Right hindlimb (tissue), 1 donor: Measurements from ENCODE around the gene NPPB.

Experiments used
- DNase-seq: peaks from one replicate; pipeline ENCODE4 v3.0.0-alpha.2; 2018

The NPPB gene

DNA sequence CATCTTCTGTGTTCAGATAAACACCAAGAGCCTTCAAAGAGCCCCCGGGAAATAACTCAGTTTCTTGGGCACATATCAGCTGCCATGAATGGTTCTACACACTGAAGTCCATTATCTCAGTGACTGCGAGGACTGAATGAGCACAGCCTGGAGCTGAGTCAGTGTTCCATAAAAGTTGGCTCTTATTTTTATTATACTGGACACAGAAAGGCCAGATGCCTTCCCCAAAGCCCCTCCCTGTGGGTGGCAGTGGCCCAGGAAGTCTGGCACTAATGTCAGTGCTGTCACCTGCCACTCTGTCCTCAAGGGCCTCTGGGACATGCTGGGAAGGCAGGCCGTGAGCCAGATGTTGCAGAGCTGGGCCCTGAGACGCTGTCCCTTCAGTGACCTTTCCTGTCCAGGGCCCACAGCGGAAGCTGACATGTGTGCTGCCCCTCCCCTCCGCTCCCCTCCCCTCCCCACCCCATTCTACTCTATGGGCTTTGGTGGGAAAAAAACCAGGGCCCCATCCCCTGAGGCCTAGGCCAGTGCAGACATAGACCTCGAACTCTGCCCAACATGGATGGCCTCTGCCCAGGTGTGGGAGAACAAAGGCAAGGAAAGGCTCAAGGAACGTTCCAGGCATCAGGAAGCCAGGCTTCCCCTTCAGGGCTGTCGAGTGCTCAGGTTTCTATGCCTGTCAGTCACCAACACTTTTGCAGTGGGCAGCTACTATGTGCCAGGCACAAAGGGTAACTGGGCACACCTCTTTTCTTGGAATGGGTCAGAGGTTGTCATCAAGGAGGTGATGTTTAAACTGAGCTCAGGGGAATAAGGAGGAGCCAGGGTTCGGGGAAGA is 22.4 kb upstream of the NPPB start:
- peak; percentile 75 for DNase-seq

DNA sequence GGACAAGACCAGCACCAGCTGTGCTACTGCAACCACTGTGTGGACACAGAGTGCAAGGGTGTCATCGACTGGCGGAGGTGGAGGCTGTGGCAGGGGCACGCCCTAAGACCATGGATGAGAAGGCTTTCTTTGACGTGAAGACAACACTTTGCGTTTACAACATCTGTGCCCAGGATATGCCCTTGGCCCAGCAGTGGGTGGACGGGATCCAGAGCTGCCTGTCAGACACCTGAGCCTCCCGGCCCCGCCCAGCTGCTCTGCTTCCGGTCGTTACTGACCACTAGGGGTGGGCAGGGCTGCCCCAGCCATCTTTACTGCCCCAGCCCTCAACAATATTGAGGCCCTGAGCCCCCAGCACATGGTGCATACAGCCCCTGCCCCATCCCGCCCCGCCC is 21.4 kb upstream of the NPPB start:
- DNase-seq, result no peak

DNA sequence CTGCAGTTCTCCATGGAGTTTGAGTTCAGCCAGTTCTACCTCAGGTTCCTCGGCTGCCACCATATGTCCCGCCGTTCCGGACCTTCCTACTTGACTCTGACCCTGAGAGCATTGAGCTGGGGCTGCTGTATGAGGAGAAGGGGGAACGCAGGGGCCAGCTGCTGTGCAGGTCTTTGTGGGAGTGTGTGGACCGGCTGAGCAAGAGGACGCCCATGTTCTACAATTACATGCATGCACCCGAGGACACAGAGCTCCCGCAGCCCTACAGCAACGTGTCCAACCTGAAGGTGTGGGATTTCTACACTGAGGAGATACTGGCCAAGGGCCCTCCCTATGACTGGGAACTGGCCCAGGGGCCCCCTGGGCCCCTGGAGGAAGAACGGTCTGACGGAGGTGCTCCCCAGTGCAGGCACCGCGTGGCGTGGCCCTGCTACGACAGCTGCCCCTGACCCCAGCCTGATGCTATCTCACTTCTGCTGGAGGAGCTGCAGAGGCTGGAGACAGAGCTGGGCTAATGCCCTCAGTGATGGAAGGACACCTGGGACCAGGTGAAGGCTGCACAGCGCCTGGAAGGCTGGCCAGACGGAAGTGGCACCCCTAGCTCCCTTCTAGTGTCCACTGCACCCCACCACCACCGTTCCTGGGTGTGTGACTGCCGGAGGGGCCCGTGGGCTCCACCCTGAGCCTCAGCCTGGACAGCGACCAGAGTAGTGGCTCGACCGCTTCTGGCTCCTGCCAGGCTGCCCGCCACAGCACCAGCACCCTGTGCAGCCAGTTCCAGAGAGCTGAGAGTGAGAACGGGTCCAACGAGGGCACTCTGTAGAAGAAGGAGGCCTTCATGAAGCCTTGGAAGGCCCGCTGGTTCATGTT is 20.8 kb upstream of the NPPB start:
- DNase-seq, result no peak

DNA sequence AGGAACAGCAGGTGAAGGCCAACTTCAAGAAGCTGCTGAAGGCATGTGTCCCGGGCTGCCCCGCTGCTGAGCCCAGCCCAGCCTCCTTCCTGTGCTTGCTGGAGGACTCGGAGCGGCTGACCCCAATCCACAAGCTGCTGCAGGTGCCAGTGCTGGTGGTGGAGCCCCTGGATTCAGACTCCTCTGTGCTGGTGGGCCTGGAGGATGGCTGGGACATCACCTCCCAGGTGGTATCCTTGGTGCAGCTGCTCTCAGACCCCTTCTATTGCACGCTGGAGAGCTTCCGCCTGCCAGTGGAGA is 20.1 kb upstream of the NPPB start:
- no peak for DNase-seq

DNA sequence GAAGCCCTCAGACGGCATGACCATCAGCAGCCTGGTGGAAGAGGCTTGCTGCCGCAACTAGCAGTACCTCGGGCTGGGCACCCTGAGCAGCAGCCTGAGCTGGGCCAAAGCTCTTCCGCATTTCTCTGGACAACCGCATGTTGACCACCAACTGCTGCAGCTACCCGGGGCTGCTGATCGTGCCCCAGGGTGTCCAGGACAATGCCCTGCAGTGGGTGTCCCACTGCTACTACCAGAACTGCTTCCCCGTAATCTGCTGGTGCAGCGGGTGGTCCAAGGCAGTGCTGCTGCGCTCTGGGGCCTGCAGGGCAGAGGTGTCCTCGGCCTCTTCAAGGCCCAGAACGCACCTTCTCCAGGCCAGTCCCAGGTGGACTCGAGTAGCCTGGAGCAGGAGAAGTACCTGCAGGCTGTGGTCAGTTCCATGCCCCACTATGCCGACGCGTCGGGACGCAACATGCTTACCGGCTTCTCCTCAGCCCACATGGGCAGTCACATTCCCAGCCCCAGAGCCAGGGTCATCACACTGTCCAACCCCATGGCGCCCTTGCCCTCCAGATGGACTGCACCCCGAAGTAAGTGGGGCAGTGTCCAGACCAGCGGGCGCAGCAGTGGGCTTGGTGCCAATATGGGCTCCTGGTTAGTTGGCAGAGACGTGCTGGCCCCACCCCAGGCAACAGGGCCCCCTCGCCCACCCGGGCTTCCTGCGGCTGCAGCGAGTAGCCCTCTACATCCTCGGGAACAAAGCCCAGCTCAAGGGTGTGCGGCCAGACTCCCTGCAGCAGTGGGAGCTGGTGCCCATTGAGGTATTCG is 19.5 kb upstream of the NPPB start:
- no peak for DNase-seq

DNA sequence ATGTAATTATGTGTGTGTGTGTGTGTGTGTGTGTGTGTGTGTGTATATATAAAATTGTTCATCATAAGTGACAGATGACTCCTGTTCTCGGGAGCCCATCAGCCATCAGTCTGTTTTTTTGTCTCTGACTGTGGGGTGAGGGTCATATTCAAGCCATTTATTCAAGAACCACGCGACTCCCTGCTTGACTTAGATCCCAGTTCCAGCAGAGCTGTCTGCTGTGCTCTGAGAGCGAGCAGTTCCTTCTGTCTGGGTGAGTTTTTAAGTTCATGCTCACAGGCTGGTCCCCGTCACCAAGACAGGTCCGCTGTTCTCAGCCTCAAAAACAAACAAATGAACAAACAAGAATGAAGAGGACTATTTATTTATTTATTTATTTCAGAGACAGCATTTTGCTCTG is 18.3 kb upstream of the NPPB start:
- DNase-seq, result no peak

DNA sequence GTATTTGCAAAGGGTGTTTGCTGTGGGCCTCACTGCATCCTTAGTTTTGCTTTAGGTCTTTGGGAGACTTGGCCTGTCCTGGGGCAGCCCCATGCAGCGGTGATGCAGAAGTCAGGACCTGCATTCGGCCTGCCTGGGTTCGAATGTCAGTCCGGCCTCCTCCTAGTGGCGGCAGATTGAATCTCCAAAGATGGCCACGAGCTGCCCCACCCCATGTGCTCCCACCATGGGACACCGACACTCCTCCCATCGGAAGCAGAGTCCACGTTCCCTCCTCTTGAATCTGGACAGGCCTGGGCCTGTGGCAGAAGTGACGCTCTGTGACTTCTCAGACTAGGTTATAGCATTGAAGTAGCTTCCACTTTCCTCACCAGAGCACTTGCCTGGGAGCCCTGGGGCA is 16.3 kb upstream of the NPPB start:
- no peak for DNase-seq

DNA sequence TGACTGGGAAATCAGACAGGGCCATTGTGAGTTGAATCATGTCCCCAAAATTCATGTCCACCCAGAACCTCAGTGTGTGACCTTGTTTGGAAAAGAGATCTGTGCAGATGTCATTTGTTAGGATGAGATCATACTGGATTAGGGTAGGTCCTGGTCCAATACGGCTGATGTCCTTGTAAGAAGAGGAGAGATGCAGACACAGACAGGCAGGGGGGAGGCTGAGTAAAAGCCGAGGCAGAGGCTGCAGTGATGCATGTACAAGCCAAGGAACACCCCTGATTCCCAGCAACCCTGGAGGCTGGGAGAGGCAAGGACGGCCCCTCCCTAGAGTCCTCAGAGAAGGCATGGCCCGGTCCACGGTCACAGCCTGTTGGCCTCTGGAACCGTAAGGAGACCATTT is 15.9 kb upstream of the NPPB start:
- DNase-seq, result no peak

DNA sequence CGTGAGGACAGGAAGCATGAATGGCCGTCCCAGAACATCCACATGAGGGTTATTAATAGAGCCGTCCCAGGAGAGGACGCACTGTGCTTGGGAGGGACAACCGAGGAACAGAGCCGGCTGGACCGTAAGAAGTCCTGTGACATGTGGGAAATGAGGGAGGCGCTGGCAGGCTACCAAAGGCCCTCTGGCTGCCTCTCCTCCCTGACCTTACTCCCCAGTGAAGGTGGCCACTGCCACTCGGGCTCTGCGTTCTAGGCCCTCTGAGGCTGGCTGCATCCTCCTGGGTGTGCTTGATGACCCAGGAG is 15.5 kb upstream of the NPPB start:
- no peak for DNase-seq

DNA sequence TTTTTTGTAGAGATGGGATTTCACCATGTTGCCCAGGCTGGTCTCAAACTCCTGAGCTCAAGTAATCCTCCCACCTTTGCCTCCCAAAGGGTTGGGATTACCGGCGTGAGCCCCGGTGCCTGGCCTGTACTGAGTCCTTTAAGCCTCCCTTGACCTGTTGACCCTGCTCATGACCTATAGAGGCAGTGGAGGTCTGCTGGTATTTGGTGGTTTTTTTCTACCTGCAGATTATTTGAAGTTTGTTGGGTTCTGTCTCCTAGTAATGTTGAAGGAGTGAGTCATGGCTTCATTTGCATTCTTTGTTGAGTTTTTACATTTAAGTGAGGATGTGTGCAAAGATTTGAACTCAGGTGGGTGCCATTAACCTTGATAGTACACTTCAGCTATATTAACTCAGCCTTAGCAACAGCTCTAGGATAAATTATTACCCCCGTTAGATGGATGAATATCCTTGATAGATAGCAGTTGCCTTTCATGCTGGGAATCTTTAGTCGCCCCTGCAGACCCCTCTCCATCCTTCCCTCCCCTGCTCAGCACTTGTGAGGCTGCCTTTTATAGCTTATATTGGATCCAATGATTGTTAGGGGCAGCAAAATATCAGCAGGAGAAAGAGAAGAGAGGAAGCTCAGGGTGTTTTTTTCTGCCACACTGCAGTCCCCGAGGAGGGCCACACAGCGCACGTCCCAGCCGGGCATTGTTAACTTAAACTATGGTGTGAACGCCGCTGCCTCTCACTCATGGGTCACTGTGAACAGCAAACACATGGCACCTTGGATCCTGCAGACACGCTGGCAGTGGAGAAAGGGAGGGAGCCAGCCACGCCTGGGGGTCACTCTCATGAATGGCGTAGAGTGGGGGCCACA is 14.9 kb upstream of the NPPB start:
- DNase-seq, result no peak

DNA sequence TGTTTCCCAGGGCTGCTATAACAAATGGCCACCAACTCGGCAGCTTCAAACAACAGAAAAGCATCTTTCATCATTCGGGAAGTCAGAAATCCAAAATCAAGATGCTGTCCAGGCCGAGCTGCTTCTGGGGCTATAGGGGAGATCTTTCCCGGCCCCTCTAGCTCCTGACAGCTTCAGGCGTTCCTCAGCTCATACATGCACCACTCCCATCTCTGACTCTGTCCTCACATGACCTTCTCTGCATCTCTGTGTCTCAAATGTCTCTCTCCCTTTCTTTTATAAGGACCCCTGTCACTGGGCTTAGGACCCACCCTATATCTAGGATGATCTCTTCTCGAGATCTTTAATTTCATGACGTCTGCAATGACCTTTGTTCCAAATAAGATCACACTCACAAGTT is 13.8 kb upstream of the NPPB start:
- DNase-seq, result no peak

DNA sequence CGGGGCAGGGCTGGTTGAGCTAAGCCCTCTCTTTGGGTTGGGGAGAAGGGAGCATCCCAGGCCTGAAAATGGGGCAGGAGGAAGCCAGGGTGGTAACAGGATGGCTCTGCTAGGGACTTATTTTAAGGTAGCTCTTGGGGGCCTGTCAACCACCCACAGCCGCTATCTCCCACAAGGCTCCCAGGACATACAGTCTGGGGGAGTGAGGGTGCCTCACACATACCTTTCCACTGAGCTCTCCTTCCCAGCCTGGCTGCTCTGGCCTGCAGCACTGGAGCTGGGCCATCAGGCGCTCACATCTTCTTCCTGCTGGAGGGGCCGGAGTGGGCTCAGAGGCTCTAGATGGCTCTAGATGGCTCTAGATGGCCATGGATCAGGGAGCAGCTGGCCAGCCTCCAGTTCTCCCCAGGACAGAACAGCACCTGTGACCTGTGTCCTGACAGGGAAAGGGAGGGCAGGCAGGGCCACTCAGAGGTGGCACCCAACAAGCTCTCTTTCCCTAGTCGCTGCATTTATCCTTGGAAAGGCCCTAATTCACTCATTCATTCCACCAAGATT is 11.0 kb upstream of the NPPB start:
- no peak for DNase-seq

DNA sequence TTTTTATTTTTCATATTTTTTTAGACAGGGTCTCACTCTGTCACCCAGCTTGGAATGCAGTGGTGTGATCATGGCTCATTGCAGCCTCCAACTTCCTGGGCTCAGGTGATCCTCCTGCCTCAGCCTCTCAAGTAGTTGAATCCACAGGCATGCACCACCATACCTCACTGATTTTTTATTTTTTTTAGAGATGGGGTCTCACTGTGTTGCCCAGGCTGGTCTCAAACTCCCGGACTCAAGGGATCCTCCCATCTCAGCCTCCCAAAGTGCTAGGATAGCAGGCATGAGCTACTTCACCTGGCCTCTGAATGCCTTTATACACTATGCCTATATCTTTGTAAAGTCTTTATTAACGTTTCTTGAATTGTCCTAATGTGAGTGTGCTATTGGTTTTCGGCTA is 10.4 kb upstream of the NPPB start:
- DNase-seq, result no peak

DNA sequence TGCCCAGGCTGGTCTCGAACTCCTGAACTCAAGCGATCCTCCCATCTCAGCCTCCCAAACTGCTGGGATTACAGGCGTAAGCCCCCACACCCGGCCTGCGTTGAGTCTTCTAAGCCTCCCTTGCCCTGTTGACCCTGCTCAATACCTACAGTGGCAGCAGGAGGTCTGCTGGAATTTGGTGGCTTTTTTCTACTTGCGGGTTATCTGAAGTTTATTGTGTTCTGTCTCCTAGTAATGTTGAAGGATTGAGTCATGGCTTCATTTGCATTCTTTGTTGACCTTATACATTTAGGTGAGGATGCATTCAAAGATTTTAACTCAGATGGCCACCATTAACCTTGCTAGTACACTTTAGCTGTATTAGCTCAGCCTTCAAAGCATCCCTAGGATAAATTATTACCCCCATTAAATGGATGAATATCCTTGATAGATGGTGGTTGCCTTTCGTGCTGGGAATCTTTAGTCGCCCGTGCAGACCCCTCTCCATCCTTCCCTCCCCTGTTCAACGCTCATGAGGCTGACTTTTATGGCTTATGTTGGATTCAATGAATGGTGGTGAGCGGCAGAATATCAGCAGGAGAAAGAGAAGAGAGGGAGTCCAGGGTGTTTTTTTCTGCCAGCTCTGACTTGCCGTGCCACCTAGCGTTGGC is 9.7 kb upstream of the NPPB start:
- no peak for DNase-seq

DNA sequence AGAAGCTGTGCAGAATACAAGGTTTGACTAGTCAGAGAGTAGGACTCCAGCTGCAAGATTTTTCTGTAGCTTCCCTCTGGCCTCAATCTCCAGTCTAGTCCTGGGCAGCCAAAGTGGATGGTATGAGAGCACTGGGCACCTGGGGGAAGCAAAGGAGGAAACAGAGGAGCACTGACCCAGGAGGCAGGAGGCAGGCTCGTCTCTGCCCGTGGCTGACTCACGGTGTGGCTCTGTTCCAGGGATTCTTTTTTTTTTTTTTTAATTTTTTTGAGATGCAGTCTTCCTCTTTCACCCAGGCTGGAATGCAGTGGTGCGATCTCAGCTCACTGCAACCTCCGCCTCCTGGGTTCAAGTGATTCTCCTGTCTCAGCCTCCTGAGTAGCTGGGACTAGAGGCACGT is 4.1 kb upstream of the NPPB start:
- no peak for DNase-seq

DNA sequence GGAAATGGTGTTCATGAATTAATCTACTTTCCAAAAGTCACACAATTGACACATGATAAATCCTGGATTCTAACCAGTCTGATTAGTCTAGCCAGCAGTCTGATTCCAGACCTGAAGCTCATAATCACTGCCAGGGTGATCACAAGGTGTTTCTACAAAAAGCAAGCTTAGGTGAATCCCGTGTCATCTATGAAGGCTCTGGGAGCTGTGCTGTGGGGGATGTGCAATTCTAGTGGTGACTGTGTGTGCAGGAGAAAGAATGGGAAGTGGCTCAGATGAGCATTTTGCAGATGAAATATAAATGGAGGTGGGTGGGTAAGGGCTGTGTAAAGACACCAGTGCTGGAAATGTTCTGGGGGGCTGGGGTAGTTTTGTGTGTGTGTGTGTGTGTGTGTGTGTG is 1.8 kb upstream of the NPPB start:
- no peak for DNase-seq

DNA sequence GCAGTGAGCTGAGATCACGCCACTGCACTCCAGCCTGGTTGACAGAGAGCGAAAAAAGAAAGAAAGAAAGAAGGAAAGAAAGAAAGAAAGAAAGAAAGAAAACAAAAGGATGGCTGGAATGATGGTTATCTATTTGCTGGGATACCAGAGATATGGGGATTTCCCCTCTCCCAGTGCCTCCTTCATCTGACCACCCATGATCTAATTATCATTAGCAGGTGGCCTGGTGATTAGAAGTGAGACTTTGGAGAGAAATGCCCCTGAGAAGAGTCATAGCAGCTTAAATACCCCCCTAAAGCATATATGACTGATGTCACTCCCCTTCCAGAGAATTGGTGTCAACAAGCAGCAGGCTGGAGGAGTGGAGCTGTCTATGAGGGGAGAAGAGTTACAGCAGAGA is 1.3 kb upstream of the NPPB start:
- DNase-seq, result no peak

DNA sequence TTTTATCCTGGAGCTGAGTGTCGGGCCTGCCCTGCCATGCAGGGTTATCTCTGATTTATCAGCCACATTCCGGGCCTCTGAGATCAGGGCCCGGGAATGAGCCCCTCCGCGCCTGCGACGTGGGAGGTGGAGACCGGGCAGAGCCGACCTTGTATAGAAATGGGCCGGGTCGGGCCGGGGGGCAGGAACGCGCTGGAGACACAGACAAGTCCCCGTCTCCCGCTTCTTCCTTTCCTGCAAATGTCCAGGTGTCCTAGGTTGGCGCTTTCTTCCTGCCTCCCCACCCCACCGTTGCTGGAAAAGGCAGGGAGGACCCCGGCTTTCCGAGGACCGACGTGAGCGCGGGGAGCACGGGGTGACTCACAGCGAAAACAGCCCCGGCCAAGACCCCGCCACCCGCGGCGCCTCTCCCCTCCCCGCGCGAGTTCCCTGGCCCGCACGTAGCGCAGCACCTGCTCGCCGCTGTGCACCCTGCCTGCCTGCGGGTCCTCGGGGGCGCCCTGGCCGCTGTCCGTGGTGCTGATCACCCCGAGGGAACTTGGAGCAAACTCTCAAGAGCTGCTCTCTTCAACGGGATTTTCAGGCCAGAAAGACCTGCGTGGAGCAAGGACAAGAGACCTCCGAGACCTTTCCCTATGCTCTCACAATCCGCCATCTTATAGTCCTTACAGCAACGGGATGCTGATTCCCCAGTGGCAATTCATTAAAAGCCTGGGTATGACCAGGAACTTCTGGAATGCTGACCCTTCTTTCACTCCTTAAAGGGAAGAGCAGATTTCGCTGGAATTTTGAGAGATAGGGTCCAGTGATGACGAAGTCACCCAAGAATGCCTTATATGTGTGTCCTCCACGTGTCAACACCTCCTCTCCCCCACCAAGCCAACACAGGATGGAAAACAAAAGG is 475 bp upstream of the NPPB start:
- peak; percentile 69 for DNase-seq

DNA sequence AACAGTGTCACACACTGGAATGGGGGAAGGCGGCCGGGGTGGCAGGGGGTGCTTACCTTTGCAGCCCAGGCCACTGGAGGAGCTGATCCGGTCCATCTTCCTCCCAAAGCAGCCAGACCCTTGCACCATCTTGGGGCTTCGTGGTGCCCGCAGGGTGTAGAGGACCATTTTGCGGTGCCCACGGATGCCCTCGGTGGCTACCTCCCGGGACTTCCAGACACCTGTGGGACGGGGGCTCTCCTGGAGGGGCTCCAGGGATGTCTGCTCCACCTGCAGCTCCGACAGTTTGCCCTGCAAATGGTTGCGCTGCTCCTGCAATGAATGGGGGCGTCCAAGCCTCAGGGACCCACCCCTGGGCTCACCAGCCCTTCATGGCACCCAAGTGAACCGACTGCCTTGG is 587 bp downstream of the NPPB start:
- DNase-seq, result no peak

DNA sequence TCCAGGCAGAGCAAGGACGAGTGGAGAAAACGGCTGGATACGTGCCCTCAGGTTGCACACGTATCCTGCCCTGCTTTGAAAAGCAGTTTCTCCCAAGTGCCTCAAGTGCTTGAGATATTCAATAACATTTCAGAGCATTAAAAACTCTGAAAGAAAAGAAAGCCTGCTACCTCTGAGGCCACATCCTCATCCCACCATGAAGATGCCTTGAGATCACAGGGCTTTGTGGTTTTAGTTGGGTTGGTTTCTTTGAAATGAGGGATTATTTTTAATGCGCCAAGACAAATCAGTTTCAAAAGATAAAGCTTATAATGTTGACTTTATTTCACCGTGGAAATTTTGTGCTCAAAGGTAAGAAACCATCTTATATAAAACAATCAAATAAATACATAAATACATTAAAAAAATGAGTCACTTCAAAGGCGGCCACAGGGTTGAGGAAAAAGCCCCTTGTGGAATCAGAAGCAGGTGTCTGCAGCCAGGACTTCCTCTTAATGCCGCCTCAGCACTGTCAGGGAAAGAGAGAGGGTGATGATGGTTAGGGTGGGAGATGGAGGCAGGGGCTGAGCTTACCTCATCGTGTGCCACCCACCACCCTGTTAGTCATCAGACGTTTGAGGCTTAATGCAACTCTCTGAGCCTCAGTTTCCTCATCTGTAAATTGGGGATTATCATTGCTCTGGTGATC is 1.4 kb downstream of the NPPB start:
- no peak for DNase-seq
